Activated naive CD8-positive, alpha-beta T cell treated with anti-CD3 and anti-CD28 coated beads, Interleukin-2, amount 10 ng/mL, durations not matched to agents 7 days and 5 days (primary cell): ENCODE data around the gene GLMP. TPM values are rescaled to one million over a fixed set of nuclear protein-coding genes. Genes with fewer than 3 reads are reported as not detected.
"Not testable (repeated sequence)": the region's sequence is repeated elsewhere in the genome, so short reads cannot be mapped to it uniquely, and the experiment has no call there.

Experiments used
- ATAC-seq: fragments of 150-1000 bp; cut with Tn5 transposase; one replicate; pipeline ENCODE4 v1.10.0; 2021; ENCODE audit warnings: low read depth, moderate library complexity
- POLR2A ChIA-PET: fragments of 350-600 bp; sonication (Branson Sonifier 250); formaldehyde crosslinking; loops from one replicate; lab custom pipeline; 2021; ENCODE audit warnings: antibody characterized with exemption; lab: Charles Lee
- DNase-seq: peaks from one replicate; pipeline ENCODE4 v3.0.0; 2021
- H3K27ac Mint-ChIP-seq: one replicate; pipeline ENCODE4 v1.8.0; 2022; ENCODE audit warnings: mild to moderate bottlenecking, mixed read lengths
- H3K27me3 Mint-ChIP-seq: one replicate; pipeline ENCODE4 v1.8.0; 2022; ENCODE audit warnings: mild to moderate bottlenecking, moderate library complexity, mixed read lengths
- H3K36me3 Mint-ChIP-seq: one replicate; pipeline ENCODE4 v1.8.0; 2021; ENCODE audit warnings: mild to moderate bottlenecking, mixed read lengths
- H3K4me1 Mint-ChIP-seq: one replicate; pipeline ENCODE4 v1.8.0; 2021; ENCODE audit warnings: mixed read lengths
- H3K4me3 Mint-ChIP-seq: one replicate; pipeline ENCODE4 v1.8.0; 2022; ENCODE audit warnings: mild to moderate bottlenecking, moderate library complexity, mixed read lengths
- H3K9me3 Mint-ChIP-seq: one replicate; pipeline ENCODE4 v1.8.0; 2021; ENCODE audit warnings: mixed read lengths
- total RNA-seq, 2 experiments: library from RNA; stranded (reverse); gene quantifications; one replicate each; pipeline ENCODE4 v1.2.3, GENCODE V29; 2021

GLMP gene
- total RNA-seq, result 10 to 100 TPM; 27.5 to 27.8 TPM

DNA sequence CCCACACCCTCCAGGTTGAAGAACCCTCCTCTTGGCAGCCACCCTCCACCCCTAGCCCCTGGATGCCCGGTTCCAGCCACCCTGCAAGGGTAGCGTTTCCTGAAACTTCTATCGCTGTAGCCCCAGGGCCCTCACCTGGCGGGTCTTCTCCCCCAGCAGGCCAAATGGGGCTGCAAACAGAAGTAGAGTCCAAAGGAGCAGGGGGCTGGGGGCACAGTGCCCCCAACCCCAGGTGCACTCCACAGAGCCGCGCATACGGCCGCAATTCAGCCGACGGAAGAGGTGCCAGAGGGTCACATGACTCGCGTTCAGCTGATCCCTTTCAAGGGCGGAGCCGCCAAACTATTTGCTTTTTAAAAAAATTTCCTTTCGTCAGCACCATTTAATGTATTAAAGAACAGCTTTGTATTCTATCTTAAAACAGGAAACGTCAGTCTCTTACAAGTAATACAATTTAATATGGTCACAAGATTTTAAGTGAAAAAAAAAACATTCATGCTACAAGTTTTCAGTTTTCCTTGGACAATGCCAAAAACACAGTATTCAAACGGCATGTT, at the start of gene GLMP:
GLMP (minus strand) TSS at position 289 of the 557 bp plus-strand sequence; CDS start at position 255, 34 bp downstream.
- Mint-ChIP-seq H3K4me3 (peak within 1 kb of the TSS; percentile 93), H3K27me3 (no peaks in the 10 kb centered on the region), H3K4me1 (peaks cover 10% of the 10 kb centered on the region), H3K27ac (peak within 1 kb of the TSS; percentile 86), H3K9me3 (no peaks in the 10 kb centered on the region), H3K36me3 (no peaks in the 10 kb centered on the region)
- ATAC-seq (peak; percentile 82), DNase-seq (peak; percentile 68)
- POLR2A ChIA-PET, result interaction anchor here (0.9 to 3.2 kb wide), 2 partner anchors 12 to 42 kb away, joined by 4 to 22 read pairs; partner anchors contain the start of genes CCT3, SMG5 and TMEM79

GRCh38 chr1:156344409-156344808, 48.9 kb upstream of the GLMP start:
- no peak for DNase-seq
- POLR2A ChIA-PET, result no interaction called here
- H3K4me3 Mint-ChIP-seq, result no peak overlapping the region
- H3K9me3 Mint-ChIP-seq, result no peaks in the 10 kb centered on the region
- no peaks in the 10 kb centered on the region for H3K36me3 Mint-ChIP-seq
- peaks cover 30% of the 10 kb centered on the region for H3K27me3 Mint-ChIP-seq
- no peaks in the 10 kb centered on the region for H3K4me1 Mint-ChIP-seq
- ATAC-seq, result no peak
- H3K27ac Mint-ChIP-seq, result no peak overlapping the region

DNA sequence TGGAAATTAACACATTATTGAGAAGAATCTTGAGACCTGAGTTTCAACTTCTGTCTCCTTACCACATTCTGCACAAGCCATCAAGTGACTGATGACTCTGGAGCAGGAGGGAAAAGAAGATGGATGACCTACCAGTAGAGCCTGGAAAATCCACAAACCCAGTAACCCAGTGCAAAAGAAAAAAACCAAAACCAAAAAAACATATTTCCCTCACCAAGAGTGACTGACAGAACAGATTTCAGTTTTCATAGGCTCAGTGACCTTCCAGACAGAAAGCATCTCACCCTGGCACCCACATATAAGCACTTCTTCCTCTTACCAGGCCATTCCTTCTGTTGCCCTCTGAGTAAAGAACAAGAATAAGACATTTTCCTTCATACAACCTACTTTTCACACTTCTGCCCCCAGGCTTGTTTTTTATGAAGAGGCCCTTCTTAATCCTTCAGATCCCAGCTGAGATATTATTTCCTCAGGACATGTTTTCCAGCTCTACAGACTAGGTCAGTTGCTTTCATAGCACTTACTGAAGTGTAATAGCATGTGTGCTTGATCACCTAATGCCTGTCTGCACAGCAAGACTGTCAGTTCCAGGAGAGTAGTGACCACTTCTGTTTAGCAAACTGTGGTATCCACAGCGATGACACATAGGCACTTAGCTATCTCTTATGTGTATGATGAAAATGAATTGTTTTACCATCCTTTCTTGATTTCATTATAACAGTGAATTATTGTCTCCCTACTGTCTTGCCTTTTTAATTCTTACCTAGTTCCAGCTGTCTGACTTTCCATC, 46.9 kb upstream of the GLMP start:
- DNase-seq, result no peak
- H3K4me3 Mint-ChIP-seq, result no peak overlapping the region
- ATAC-seq, result no peak
- peaks cover 6% of the 10 kb centered on the region for H3K4me1 Mint-ChIP-seq
- H3K36me3 Mint-ChIP-seq, result no peaks in the 10 kb centered on the region
- H3K9me3 Mint-ChIP-seq, result no peaks in the 10 kb centered on the region
- POLR2A ChIA-PET, result no interaction called here
- peaks cover 16% of the 10 kb centered on the region for H3K27me3 Mint-ChIP-seq
- H3K27ac Mint-ChIP-seq, result no peak overlapping the region

GRCh38 chr1:156338180-156338976, 42.9 kb upstream of the GLMP start, which contains the start of the genes CCT3 and TSACC:
TSS of gene CCT3 (minus strand) at chr1:156338292. CDS start at chr1:156338184, 108 bp downstream.
TSS of gene TSACC (plus strand) at chr1:156338526. CDS start at chr1:156339758, 1,232 bp downstream.
- H3K27ac Mint-ChIP-seq, result peak within 1 kb of the TSS; percentile 96

GRCh38 chr1:156337888-156338179, 42.4 kb upstream of the GLMP start:
- ATAC-seq (no peak), DNase-seq (no peak)
- Mint-ChIP-seq H3K36me3 (peaks cover 13% of the 10 kb centered on the region), H3K4me1 (peaks cover 29% of the 10 kb centered on the region), H3K27me3 (no peaks in the 10 kb centered on the region), H3K4me3 (peak overlapping the region; percentile 98), H3K9me3 (no peaks in the 10 kb centered on the region), H3K27ac (peak overlapping the region; percentile 96)
- POLR2A ChIA-PET, result interaction anchor here (1.0 to 1.6 kb wide), 2 partner anchors 9 to 42 kb away, joined by 3 to 4 read pairs; partner anchors contain the start of gene GLMP

More at GRCh38 chr1:156338180-156338976, 42.9 kb upstream of the GLMP start, which contains the start of the genes CCT3 and TSACC:
- H3K4me1 Mint-ChIP-seq, result peaks cover 29% of the 10 kb centered on the region
- no peaks in the 10 kb centered on the region for H3K27me3 Mint-ChIP-seq
- POLR2A ChIA-PET, result interaction anchor here (1.0 to 1.6 kb wide), 2 partner anchors 8 to 43 kb away, joined by 3 to 4 read pairs; partner anchors contain the start of gene GLMP
- peak within 1 kb of the TSS; percentile 98 for H3K4me3 Mint-ChIP-seq
- ATAC-seq, result peak; percentile 93
- H3K36me3 Mint-ChIP-seq, result peaks cover 12% of the 10 kb centered on the region
- H3K9me3 Mint-ChIP-seq, result no peaks in the 10 kb centered on the region
- peak; percentile 99 for DNase-seq

GRCh38 chr1:156337052-156337887, 41.8 kb upstream of the GLMP start:
- POLR2A ChIA-PET, result interaction anchor here (0.6 to 1.6 kb wide), 3 partner anchors 10 to 74 kb away, joined by 3 to 4 read pairs (median 4); partner anchors contain the start of gene GLMP
- Mint-ChIP-seq H3K27ac (peak overlapping the region; percentile 96), H3K9me3 (no peaks in the 10 kb centered on the region), H3K4me1 (peaks cover 29% of the 10 kb centered on the region), H3K4me3 (peak overlapping the region; percentile 98), H3K27me3 (no peaks in the 10 kb centered on the region), H3K36me3 (peaks cover 15% of the 10 kb centered on the region)
- DNase-seq (no peak), ATAC-seq (no peak)

DNA sequence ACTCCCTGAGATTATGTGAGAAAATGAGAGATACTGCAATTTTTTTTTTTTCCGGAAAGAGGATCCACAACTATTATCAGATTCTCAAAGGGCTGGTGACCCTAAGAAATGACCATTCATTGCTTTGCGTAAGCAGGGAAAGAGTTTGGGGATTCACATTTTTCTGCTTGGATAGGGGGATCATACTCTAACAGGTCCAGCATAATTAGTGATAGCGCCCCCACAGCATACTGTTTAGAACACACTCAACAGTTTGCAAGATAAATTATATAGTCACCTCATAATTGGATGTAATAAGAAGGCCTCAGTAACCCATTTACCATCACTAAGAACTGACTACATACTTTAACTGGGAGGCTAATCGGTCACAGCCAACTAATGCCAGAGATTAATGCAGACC, 40.8 kb upstream of the GLMP start:
- H3K9me3 Mint-ChIP-seq, result no peaks in the 10 kb centered on the region
- H3K36me3 Mint-ChIP-seq, result peaks cover 17% of the 10 kb centered on the region
- POLR2A ChIA-PET, result no interaction called here
- H3K27me3 Mint-ChIP-seq, result no peaks in the 10 kb centered on the region
- no peak for DNase-seq
- H3K4me1 Mint-ChIP-seq, result peaks cover 29% of the 10 kb centered on the region
- ATAC-seq, result no peak
- peak overlapping the region; percentile 60 for H3K27ac Mint-ChIP-seq
- H3K4me3 Mint-ChIP-seq, result peak overlapping the region; percentile 98

DNA sequence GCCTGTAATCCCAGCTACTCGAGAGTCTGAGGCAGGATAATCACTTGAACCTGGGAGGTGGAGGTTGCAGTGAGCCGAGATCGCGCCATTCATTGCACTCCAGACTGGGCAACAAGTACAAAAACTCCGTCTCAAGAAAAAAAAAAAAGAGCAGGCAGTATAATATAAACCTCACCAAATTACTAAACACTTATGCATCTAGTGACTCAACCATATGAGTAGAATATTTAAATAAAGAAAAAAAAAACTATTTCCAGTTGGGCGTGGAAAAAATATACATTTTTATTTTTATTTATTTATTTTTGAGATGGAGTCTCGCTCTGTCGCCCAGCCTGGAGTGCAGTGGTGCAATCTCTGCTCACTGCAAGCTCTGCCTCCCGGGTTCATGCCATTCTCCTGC, 27.7 kb upstream of the GLMP start:
- H3K27me3 Mint-ChIP-seq, POLR2A ChIA-PET, H3K4me1 Mint-ChIP-seq: not testable (repeated sequence)

DNA sequence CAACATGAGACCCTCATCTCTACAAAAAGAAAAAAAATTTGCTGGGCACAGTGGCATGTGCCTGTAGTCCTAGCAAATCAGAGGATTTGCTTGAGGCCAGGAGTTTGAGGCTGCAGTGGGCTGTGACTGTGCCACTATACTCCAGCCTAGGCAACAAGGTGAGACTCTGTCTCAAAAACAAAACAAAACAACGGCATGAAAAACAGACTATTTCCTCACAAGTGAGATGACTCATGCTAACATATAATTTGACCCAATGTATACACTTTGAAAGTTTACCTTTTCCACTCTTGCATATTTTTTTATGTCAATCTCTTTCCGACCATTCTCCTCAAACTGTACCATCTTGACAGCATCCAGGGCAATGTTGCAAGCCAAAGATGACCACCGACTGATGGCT, 25.1 kb upstream of the GLMP start:
- POLR2A ChIA-PET, result no interaction called here
- Mint-ChIP-seq H3K9me3 (no peaks in the 10 kb centered on the region), H3K27me3 (no peaks in the 10 kb centered on the region), H3K4me3 (no peak overlapping the region), H3K4me1 (no peaks in the 10 kb centered on the region), H3K27ac (no peak overlapping the region), H3K36me3 (peaks cover 21% of the 10 kb centered on the region)
- DNase-seq, result no peak
- no peak for ATAC-seq

More for the DNA sequence above, 27.7 kb upstream of the GLMP start:
- H3K9me3 Mint-ChIP-seq, ATAC-seq, H3K4me3 Mint-ChIP-seq, DNase-seq, H3K27ac Mint-ChIP-seq: not testable (repeated sequence)
- H3K36me3 Mint-ChIP-seq, result peaks cover 17% of the 10 kb centered on the region

- Mint-ChIP-seq H3K4me1 (no peaks in the 10 kb centered on the region), H3K4me3 (no peak overlapping the region), H3K27me3 (no peaks in the 10 kb centered on the region), H3K9me3 (no peaks in the 10 kb centered on the region), H3K27ac (no peak overlapping the region), H3K36me3 (peaks cover 21% of the 10 kb centered on the region)
- ATAC-seq (no peak), DNase-seq (no peak)
- POLR2A ChIA-PET, result interaction anchor here (0.9 to 1.4 kb wide), 2 partner anchors 36 to 38 kb away, joined by 3 to 4 read pairs; partner anchors contain the start of gene SMG5
Measured at GRCh38 chr1:156319664-156320063, 24.2 kb upstream of the GLMP start.

DNA sequence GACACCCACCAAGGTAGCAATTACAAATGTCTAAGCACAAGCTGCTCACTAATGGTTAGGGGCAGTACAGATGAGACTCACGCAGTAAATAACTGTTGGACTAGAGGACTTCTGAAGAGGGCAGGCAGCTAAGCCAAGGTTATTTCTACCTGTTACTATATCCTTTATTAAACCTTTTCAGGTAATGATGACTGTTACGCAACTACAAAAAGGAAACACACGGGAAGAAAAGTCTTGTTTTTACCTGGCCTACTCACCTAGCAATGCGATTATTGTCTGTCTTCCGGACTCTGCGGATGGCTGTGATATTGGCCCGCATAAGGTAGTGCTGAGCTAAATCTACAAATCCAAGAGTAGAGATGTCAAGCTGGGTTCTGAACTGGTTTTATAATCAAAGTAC, 21.4 kb upstream of the GLMP start:
- H3K36me3 Mint-ChIP-seq, result peaks cover 26% of the 10 kb centered on the region
- ATAC-seq (no peak), DNase-seq (no peak)
- H3K4me3 Mint-ChIP-seq, result no peak overlapping the region
- H3K27ac Mint-ChIP-seq, result no peak overlapping the region
- no peaks in the 10 kb centered on the region for H3K9me3 Mint-ChIP-seq
- POLR2A ChIA-PET, result interaction anchor here (0.7 to 1.1 kb wide), 2 partner anchors 10 to 34 kb away, joined by 3 read pairs; partner anchors contain the start of gene SMG5
- no peaks in the 10 kb centered on the region for H3K4me1 Mint-ChIP-seq
- no peaks in the 10 kb centered on the region for H3K27me3 Mint-ChIP-seq

- no peak for ATAC-seq
- no peaks in the 10 kb centered on the region for H3K9me3 Mint-ChIP-seq
- POLR2A ChIA-PET, result no interaction called here
- no peak overlapping the region for H3K27ac Mint-ChIP-seq
- H3K36me3 Mint-ChIP-seq, result peaks cover 16% of the 10 kb centered on the region
- no peak for DNase-seq
- H3K27me3 Mint-ChIP-seq, result no peaks in the 10 kb centered on the region
- no peak overlapping the region for H3K4me3 Mint-ChIP-seq
- no peaks in the 10 kb centered on the region for H3K4me1 Mint-ChIP-seq
Measured at GRCh38 chr1:156310962-156311361, 15.5 kb upstream of the GLMP start.
